ENCODE results near the gene PPP1R14B. TPM values are rescaled to one million over a fixed set of nuclear protein-coding genes. Genes with fewer than 3 reads are reported as not detected.

PPP1R14B gene
- total and polyA plus RNA-seq, 2 donors (not counting 3 experiments of a cell fraction or from before 2014, with no cell fraction given), result 308 to 431 TPM

GRCh38 chr11:64267207-64267945 is 20.6 kb upstream of the PPP1R14B start:
- peaks cover 53% of the 10 kb centered on the region for H3K4me1 ChIP-seq (ENCODE audit: control insufficient read depth, extremely low read depth, insufficient read depth, low read length)
- POLR2A ChIA-PET, result interaction anchor here (0.7 to 2.6 kb wide), 3 partner anchors 22 to 62 kb away, joined by 3 to 10 read pairs (median 5); partner anchors contain the start of genes FERMT3 and PPP1R14B
- H3K4me3 ChIP-seq (replicated peaks in 1 of 3; ENCODE audit: insufficient read depth in 1 of 3, low read depth in 1 of 3, low read length in 3 of 3), result no peak overlapping the region
- no peaks in the 10 kb centered on the region for H3K27me3 ChIP-seq (ENCODE audit: control insufficient read depth in 2 of 2, insufficient read depth in 2 of 2, low read length in 2 of 2)
- no peak for TF ChIP-seq POLR2AphosphoS5 (IDR thresholded peaks at IDR 0.05; ENCODE audit: insufficient read depth, low read depth, low read length)
- TF ChIP-seq MYC (IDR thresholded peaks at IDR 0.05; ENCODE audit: low read depth, low read length), result no peak
- no peak for TF ChIP-seq FOS (IDR thresholded peaks at IDR 0.05; ENCODE audit: borderline replicate concordance, insufficient read depth, low read length)
- no peaks in the 10 kb centered on the region for H3K79me2 ChIP-seq (ENCODE audit: control insufficient read depth, insufficient read depth, low read length)
- no peak overlapping the region for H3K9ac ChIP-seq (replicated peaks; ENCODE audit: extremely low read depth, insufficient read depth, low read length)
- H4K20me1 ChIP-seq (replicated peaks; ENCODE audit: control insufficient read depth, extremely low read depth, insufficient read depth, low read length), result no peaks in the 10 kb centered on the region
- CTCF ChIA-PET, result interaction anchor here (0.7 to 5.6 kb wide), 9 partner anchors 9 to 88 kb away, joined by 3 to 60 read pairs (median 6); partner anchors contain the start of genes CATSPERZ, PLCB3 and PPP1R14B
- FAIRE-seq (peak; percentile 24), DNase-seq (ENCODE audit: low read depth, low spot score) (no peak)
- BruUV-seq (replicated peaks), result no TSS peak
- H3K36me3 ChIP-seq (ENCODE audit: control insufficient read depth in 2 of 2, extremely low read depth in 1 of 2, insufficient read depth in 2 of 2, low read length in 2 of 2), result peaks cover 2 to 14% of the 10 kb centered on the region in 2 experiments
- H3K4me2 ChIP-seq (ENCODE audit: insufficient read depth, low read length), result peak overlapping the region; percentile 43
- intact Hi-C loops (cut with micrococcal nuclease) (no loop called here), dilution Hi-C loops (cut with MboI; ENCODE audit: extremely low pct_ligation_motif_present, low sequenced_read_pairs) (no loop called here)
- H2AFZ ChIP-seq (ENCODE audit: low read depth, low read length), result no peak overlapping the region
- H3K9me3 ChIP-seq (replicated peaks; ENCODE audit: control insufficient read depth, insufficient read depth, low read length), result no peaks in the 10 kb centered on the region
- H3K27ac ChIP-seq (ENCODE audit: insufficient read depth, low read depth, low read length), result peak overlapping the region; percentile 76
- no peaks in the 10 kb centered on the region for H3K9me1 ChIP-seq (replicated peaks; ENCODE audit: control insufficient read depth, extremely low read depth, insufficient read depth, low read length)

- intact Hi-C loops (cut with micrococcal nuclease), result no loop called here
- DNase-seq (ENCODE audit: low read depth, low spot score) (no peak), FAIRE-seq (peak; percentile 59)
- CTCF ChIA-PET, result interaction anchor here (2.0 to 4.8 kb wide), 2 partner anchors 18 to 36 kb away, joined by 4 to 57 read pairs; partner anchors contain the start of genes BAD and CATSPERZ
- dilution Hi-C loops (cut with MboI; ENCODE audit: extremely low pct_ligation_motif_present, low sequenced_read_pairs), result no loop called here
- H3K9me3 ChIP-seq (replicated peaks; ENCODE audit: control insufficient read depth, insufficient read depth, low read length), result no peaks in the 10 kb centered on the region
- TF ChIP-seq FOS (IDR thresholded peaks at IDR 0.05; ENCODE audit: borderline replicate concordance, insufficient read depth, low read length) (peak; percentile 43), JUN (IDR thresholded peaks at IDR 0.05; ENCODE audit: borderline replicate concordance, insufficient read depth, insufficient read length, low read depth) (no peak), POLR2AphosphoS5 (IDR thresholded peaks at IDR 0.05; ENCODE audit: insufficient read depth, low read depth, low read length) (peak; percentile 51), MAX (IDR thresholded peaks at IDR 0.05; ENCODE audit: insufficient read depth, insufficient read length) (no peak), EZH2 (IDR thresholded peaks at IDR 0.05; ENCODE audit: borderline replicate concordance, low read depth, low read length, severe bottlenecking) (no peak), POLR2A (IDR thresholded peaks at IDR 0.05; ENCODE audit: low read depth, low read length) (no peak), CTCF (IDR thresholded peaks at IDR 0.05; ENCODE audit: extremely low read depth in 1 of 2, insufficient read depth in 1 of 2, low read depth in 1 of 2, low read length in 2 of 2) (no peak), GATA2 (IDR thresholded peaks at IDR 0.05; ENCODE audit: insufficient read depth, insufficient read length, low read depth, low read length) (no peak), MYC (IDR thresholded peaks at IDR 0.05; ENCODE audit: low read depth, low read length) (no peak)
- peaks cover 3 to 18% of the 10 kb centered on the region in 2 experiments for H3K36me3 ChIP-seq (ENCODE audit: control insufficient read depth in 2 of 2, extremely low read depth in 1 of 2, insufficient read depth in 2 of 2, low read length in 2 of 2)
- H3K4me3 ChIP-seq (replicated peaks in 1 of 3; ENCODE audit: insufficient read depth in 1 of 3, low read depth in 1 of 3, low read length in 3 of 3), result no peak overlapping the region
- H3K4me2 ChIP-seq (ENCODE audit: insufficient read depth, low read length), result no peak overlapping the region
- H2AFZ ChIP-seq (ENCODE audit: low read depth, low read length), result no peak overlapping the region
- POLR2A ChIA-PET, result no interaction called here
- no peaks in the 10 kb centered on the region for H4K20me1 ChIP-seq (replicated peaks; ENCODE audit: control insufficient read depth, extremely low read depth, insufficient read depth, low read length)
- no peak overlapping the region for H3K27ac ChIP-seq (ENCODE audit: insufficient read depth, low read depth, low read length)
- H3K4me1 ChIP-seq (ENCODE audit: control insufficient read depth, extremely low read depth, insufficient read depth, low read length), result peaks cover 49% of the 10 kb centered on the region
- H3K9me1 ChIP-seq (replicated peaks; ENCODE audit: control insufficient read depth, extremely low read depth, insufficient read depth, low read length), result no peaks in the 10 kb centered on the region
- no peak overlapping the region for H3K9ac ChIP-seq (replicated peaks; ENCODE audit: extremely low read depth, insufficient read depth, low read length)
- no peaks in the 10 kb centered on the region for H3K27me3 ChIP-seq (ENCODE audit: control insufficient read depth in 2 of 2, insufficient read depth in 2 of 2, low read length in 2 of 2)
- H3K79me2 ChIP-seq (ENCODE audit: control insufficient read depth, insufficient read depth, low read length), result no peaks in the 10 kb centered on the region
- BruUV-seq (replicated peaks), result no TSS peak
These were observed 19.6 kb upstream of the PPP1R14B start for GRCh38 chr11:64266339-64266738.
